GM13976 (cell line): ENCODE results near the gene ZNF524.
A peak's percentile ranks its signal among the peaks of the same experiment; 100 is the strongest.

Experiments used
- DNase-seq: peaks from one replicate; pipeline ENCODE4 v3.0.0; 2012; ENCODE audit warnings: low spot score
- in situ Hi-C: fragments of 300-500 bp; cut with MboI; formaldehyde crosslinking; loops from one replicate; pipeline ENCODE4 v1.12.0; 2022; ENCODE audit warnings: low sequenced_read_pairs, mixed read lengths, inconsistent platforms; ENCODE audit not compliant: unreplicated experiment
- TF ChIP-seq, protein P1 (sequence below): IDR thresholded peaks from 2 replicates; pipeline ENCODE4 v1.5.1; 2012; ENCODE audit warnings: borderline replicate concordance, mild to moderate bottlenecking; ENCODE audit not compliant: insufficient read depth; ENCODE audit errors: extremely low read depth, missing control alignments, control extremely low read depth

Gene ZNF524

DNA sequence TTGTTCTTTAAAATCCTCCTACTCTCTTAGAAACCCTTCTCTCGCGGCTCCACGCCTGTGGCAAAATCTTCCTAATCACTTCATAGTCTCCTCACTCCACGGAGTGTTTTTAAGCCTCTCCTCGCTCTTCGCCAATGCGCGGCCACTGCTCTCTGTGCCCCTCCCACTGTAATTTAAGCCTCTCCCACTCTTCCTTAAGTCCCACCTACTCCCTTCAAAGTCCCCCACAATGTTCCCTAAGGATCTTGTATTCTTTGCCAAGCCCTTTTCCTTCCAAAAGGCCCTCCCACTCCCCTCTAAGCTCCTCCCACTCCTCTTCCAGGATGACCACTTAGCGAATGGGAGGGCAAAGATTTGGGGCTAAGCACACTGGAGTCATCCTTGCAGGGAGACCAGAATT is 2.1 kb upstream of the ZNF524 start:
- TF ChIP-seq, protein P1, sequence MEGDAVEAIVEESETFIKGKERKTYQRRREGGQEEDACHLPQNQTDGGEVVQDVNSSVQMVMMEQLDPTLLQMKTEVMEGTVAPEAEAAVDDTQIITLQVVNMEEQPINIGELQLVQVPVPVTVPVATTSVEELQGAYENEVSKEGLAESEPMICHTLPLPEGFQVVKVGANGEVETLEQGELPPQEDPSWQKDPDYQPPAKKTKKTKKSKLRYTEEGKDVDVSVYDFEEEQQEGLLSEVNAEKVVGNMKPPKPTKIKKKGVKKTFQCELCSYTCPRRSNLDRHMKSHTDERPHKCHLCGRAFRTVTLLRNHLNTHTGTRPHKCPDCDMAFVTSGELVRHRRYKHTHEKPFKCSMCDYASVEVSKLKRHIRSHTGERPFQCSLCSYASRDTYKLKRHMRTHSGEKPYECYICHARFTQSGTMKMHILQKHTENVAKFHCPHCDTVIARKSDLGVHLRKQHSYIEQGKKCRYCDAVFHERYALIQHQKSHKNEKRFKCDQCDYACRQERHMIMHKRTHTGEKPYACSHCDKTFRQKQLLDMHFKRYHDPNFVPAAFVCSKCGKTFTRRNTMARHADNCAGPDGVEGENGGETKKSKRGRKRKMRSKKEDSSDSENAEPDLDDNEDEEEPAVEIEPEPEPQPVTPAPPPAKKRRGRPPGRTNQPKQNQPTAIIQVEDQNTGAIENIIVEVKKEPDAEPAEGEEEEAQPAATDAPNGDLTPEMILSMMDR = no peak
- in situ Hi-C loops = no loop called here
- no peak for DNase-seq

- peak; percentile 89 for DNase-seq
- in situ Hi-C loops = no loop called here
- TF ChIP-seq, protein P1 = no peak
Measured at GRCh38 chr19:55598719-55599467, 1.2 kb upstream of the ZNF524 start.

GRCh38 chr19:55599468-55599841 is 633 bp upstream of the ZNF524 start, which contains the start of gene FIZ1:
TSS of gene FIZ1 (minus strand) at chr19:55599517. CDS start at chr19:55597865, 1,652 bp downstream.
- TF ChIP-seq, protein P1 = no peak
- DNase-seq = peak; percentile 88
- in situ Hi-C loops = no loop called here

DNA sequence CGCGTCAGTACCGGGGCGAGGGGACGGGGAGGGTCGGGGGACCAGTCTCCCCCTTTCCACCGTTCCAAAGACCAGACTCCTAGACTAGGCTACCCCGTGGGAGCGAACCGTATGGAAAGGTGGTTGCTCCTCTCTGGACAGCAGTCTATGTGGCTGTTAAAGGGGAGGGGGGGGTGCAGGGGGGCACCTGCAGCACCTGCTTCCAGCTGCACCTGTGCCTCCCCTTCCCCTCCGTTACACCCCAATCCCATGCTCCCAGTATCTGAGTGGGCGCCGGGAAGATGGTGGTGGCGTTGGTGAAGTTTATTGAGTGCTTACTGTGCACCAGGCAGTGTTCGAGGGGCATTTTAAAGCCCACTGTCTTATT is 557 bp downstream of the ZNF524 start:
- no peak for DNase-seq
- in situ Hi-C loops = no loop called here
- TF ChIP-seq, protein P1 = no peak

DNA sequence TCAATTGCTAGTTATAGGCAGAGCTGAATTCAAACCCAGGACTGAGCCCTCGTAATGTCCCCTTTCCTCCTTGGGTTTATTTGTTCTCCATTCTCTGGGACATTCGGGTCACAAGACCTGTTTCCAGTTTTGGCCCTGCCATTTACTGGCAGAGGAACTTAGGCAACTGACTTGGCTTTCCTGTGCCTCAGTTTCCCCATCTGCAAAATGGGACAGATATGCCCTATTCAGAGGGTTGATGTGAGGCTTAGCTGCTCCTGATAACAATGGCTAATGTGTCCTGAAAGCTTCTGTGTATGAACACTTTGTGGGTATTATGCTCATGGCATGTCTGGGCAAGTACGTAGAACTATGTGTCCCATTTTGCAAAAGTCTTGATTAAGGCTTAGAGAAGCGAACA is 996 bp downstream of the ZNF524 start:
- DNase-seq = no peak
- in situ Hi-C loops = no loop called here
- TF ChIP-seq, protein P1 = no peak

- no peak for DNase-seq
- in situ Hi-C loops = no loop called here
- TF ChIP-seq, protein P1 = no peak
Measured at GRCh38 chr19:55602104-55603001, 2.3 kb downstream of the ZNF524 start.
